H1 (cell line): Measurements from ENCODE around the gene KRT9. TPM values are rescaled to one million over a fixed set of nuclear protein-coding genes. Genes with fewer than 3 reads are reported as not detected.

Experiments used
- CTCF ChIA-PET: fragments of 300-600 bp; sonication (Branson Sonifier 250); formaldehyde crosslinking; loops from one replicate; lab custom pipeline; 2021; ENCODE audit not compliant: partially characterized antibody; lab: Charles Lee
- POLR2A ChIA-PET: fragments of 300-600 bp; sonication (Branson Sonifier 250); formaldehyde crosslinking; loops from one replicate; lab custom pipeline; 2021; ENCODE audit warnings: inconsistent platforms; ENCODE audit not compliant: partially characterized antibody; lab: Charles Lee
- DNase-seq, 2 experiments: peaks; one replicate each; pipeline versions ENCODE4 v3.0.0 to v3.0.0-alpha.2; 2010 to 2022; ENCODE audit warnings: low spot score in 2 of 2, low read depth in 1 of 2, mixed read lengths in 1 of 2
- FAIRE-seq: peaks from 2 replicates; lab custom pipeline; 2011; peaks lifted over from hg19 to GRCh38; lab: Jason Lieb, UNC
- H2AFZ ChIP-seq: 2 replicates; pipeline ENCODE4 v1.8.1; 2012; ENCODE audit warnings: low read length, inconsistent platforms
- H2AK5ac ChIP-seq: 2 replicates; pipeline ENCODE4 v1.6.1; 2013; ENCODE audit warnings: low read depth, low read length
- H2BK120ac ChIP-seq: replicated peaks from 2 replicates; pipeline ENCODE3; 2013; ENCODE audit warnings: low read depth, low read length, inconsistent platforms
- H2BK12ac ChIP-seq: 2 replicates; pipeline ENCODE4 v1.6.1; 2013; ENCODE audit warnings: low read depth, low read length
- H2BK15ac ChIP-seq: 2 replicates; pipeline ENCODE4 v1.6.1; 2013; ENCODE audit warnings: low read length
- H2BK20ac ChIP-seq: 2 replicates; pipeline ENCODE4 v1.6.1; 2013; ENCODE audit warnings: low read length
- H2BK5ac ChIP-seq: 2 replicates; pipeline ENCODE4 v1.6.1; 2013; ENCODE audit warnings: low read depth, low read length
- H3K14ac ChIP-seq: 2 replicates; pipeline ENCODE4 v1.6.1; 2013; ENCODE audit warnings: inconsistent platforms; ENCODE audit not compliant: insufficient read length
- H3K18ac ChIP-seq: 2 replicates; pipeline ENCODE4 v1.6.1; 2013; ENCODE audit warnings: low read length; ENCODE audit errors: extremely low read depth
- H3K23ac ChIP-seq: 2 replicates; pipeline ENCODE4 v1.6.1; 2013; ENCODE audit warnings: inconsistent platforms; ENCODE audit not compliant: insufficient read length
- H3K23me2 ChIP-seq: 2 replicates; pipeline ENCODE4 v1.6.1; 2013; ENCODE audit warnings: low read depth, low read length
- H3K27ac ChIP-seq: 2 replicates; pipeline ENCODE4 v1.6.1; 2011; ENCODE audit warnings: low read depth, low read length, inconsistent platforms
- H3K27me3 ChIP-seq, 4 experiments: replicated peaks in 1 of 4; 1 replicate in 1 of 4; 2 replicates in 3 of 4; pipeline versions ENCODE4 v1.6.1 to v1.8.1; 2011 to 2013; ENCODE audit warnings: low read length in 3 of 4, mild to moderate bottlenecking in 3 of 4, inconsistent platforms in 2 of 4, mixed read lengths in 2 of 4, moderate library complexity in 1 of 4; ENCODE audit not compliant: control insufficient read depth in 3 of 4, insufficient read depth in 3 of 4; ENCODE audit errors: extremely low read depth in 1 of 4
- H3K36me3 ChIP-seq, 4 experiments: 2 replicates each; pipeline versions ENCODE4 v1.6.1 to v1.8.1; 2011 to 2013; ENCODE audit warnings: mild to moderate bottlenecking in 4 of 4, low read length in 3 of 4, moderate library complexity in 2 of 4, control low read depth in 1 of 4, inconsistent platforms in 1 of 4; ENCODE audit not compliant: insufficient read depth in 4 of 4, control insufficient read depth in 2 of 4
- H3K4ac ChIP-seq: replicated peaks from 2 replicates; pipeline ENCODE3; 2013; ENCODE audit warnings: low read length, low read depth, mixed read lengths, inconsistent platforms; ENCODE audit not compliant: insufficient read length
- H3K4me1 ChIP-seq, 4 experiments: replicated peaks in 1 of 4; 1 replicate in 1 of 4; 2 replicates in 3 of 4; pipeline versions ENCODE4 v1.6.1 to v1.8.1; 2011 to 2013; ENCODE audit warnings: low read length in 3 of 4, inconsistent platforms in 2 of 4, mixed read lengths in 1 of 4; ENCODE audit not compliant: insufficient read depth in 4 of 4, control insufficient read depth in 3 of 4
- H3K4me2 ChIP-seq, 2 experiments: 2 replicates each; pipeline versions ENCODE4 v1.6.1 to v1.8.1; 2011 to 2013; ENCODE audit warnings: low read depth in 2 of 2, low read length in 2 of 2, control low read depth in 1 of 2, inconsistent platforms in 1 of 2, mild to moderate bottlenecking in 1 of 2; ENCODE audit not compliant: insufficient read depth in 1 of 2
- H3K4me3 ChIP-seq, 4 experiments: fragments of 200-600, 300-600 bp in 1 of 4; sonication (generic), shearing (Covaris generic), sonication (Bioruptor Twin) in 1 of 4; 2 replicates each; pipeline versions ENCODE4 v1.5.1 to v1.8.1; 2011 to 2016; ENCODE audit warnings: low read length in 4 of 4, low read depth in 3 of 4, control low read depth in 2 of 4, inconsistent platforms in 2 of 4, mild to moderate bottlenecking in 2 of 4, mixed read lengths in 1 of 4, moderate library complexity in 1 of 4; ENCODE audit not compliant: insufficient read depth in 2 of 4; ENCODE audit errors: extremely low read depth in 1 of 4
- H3K56ac ChIP-seq: replicated peaks from 2 replicates; pipeline ENCODE3; 2013; ENCODE audit warnings: low read depth, mild to moderate bottlenecking, mixed read lengths, low read length, inconsistent platforms; ENCODE audit not compliant: insufficient read length
- H3K79me1 ChIP-seq: 2 replicates; pipeline ENCODE4 v1.6.1; 2013; ENCODE audit warnings: low read depth, low read length, control low read depth
- H3K79me2 ChIP-seq, 2 experiments: 2 replicates each; pipeline versions ENCODE4 v1.6.1 to v1.8.1; 2012 to 2013; ENCODE audit warnings: low read length in 2 of 2, mild to moderate bottlenecking in 2 of 2, inconsistent platforms in 1 of 2; ENCODE audit not compliant: insufficient read depth in 2 of 2, control insufficient read depth in 1 of 2
- H3K9ac ChIP-seq, 4 experiments: replicated peaks in 1 of 4; 1 replicate in 1 of 4; 2 replicates in 3 of 4; pipeline versions ENCODE4 v1.6.1 to v1.8.1; 2011 to 2013; ENCODE audit warnings: low read depth in 3 of 4, low read length in 3 of 4, control low read depth in 2 of 4, mild to moderate bottlenecking in 2 of 4, moderate library complexity in 2 of 4, inconsistent platforms in 1 of 4; ENCODE audit errors: extremely low read depth in 1 of 4
- H3K9me3 ChIP-seq, 2 experiments: 2 replicates each; pipeline versions ENCODE4 v1.6.1 to v1.8.1; 2012 to 2013; ENCODE audit warnings: mild to moderate bottlenecking in 2 of 2, moderate library complexity in 2 of 2, control low read depth in 1 of 2, inconsistent platforms in 1 of 2, low read depth in 1 of 2, low read length in 1 of 2, mixed read lengths in 1 of 2; ENCODE audit not compliant: insufficient read depth in 2 of 2
- H4K20me1 ChIP-seq, 2 experiments: replicated peaks in 1 of 2; 2 replicates each; pipeline versions ENCODE3 to v1.8.1; 2011 to 2013; ENCODE audit warnings: inconsistent platforms in 2 of 2, low read length in 2 of 2, mild to moderate bottlenecking in 1 of 2; ENCODE audit not compliant: insufficient read depth in 2 of 2, control insufficient read depth in 1 of 2
- H4K5ac ChIP-seq: 2 replicates; pipeline ENCODE4 v1.6.1; 2013; ENCODE audit warnings: low read length, low read depth, mixed read lengths, inconsistent platforms; ENCODE audit not compliant: insufficient read length
- H4K8ac ChIP-seq: 2 replicates; pipeline ENCODE4 v1.8.0; 2013; ENCODE audit warnings: mild to moderate bottlenecking, moderate library complexity, low read length, inconsistent platforms; ENCODE audit not compliant: insufficient read depth; ENCODE audit errors: extremely low read depth
- H4K91ac ChIP-seq: replicated peaks from 2 replicates; pipeline ENCODE3; 2013; ENCODE audit warnings: low read length, mixed read lengths, inconsistent platforms; ENCODE audit not compliant: insufficient read length
- CBX5 ChIP-seq: fragments of 300-800, 300-1000 bp; sonication (generic); IDR thresholded peaks from 2 replicates; pipeline ENCODE4 v1.7.1; 2016; ENCODE audit warnings: antibody characterized with exemption, low read length, low read depth
- POLR2AphosphoS5 ChIP-seq: IDR thresholded peaks from 2 replicates; pipeline ENCODE4 v1.6.1; 2011; ENCODE audit warnings: low read depth, low read length
- WGBS, 2 experiments: shearing (Covaris generic) in 1 of 2; methylation state at CpG; one replicate each; pipeline versions ENCODE4 v1.1.6 to v1.1.7; 2013 to 2015; ENCODE audit warnings: low lambda C conversion rate in 2 of 2, mixed read lengths in 2 of 2, inconsistent platforms in 1 of 2, low coverage in 1 of 2, missing lambda C conversion rate in 1 of 2; ENCODE audit not compliant: insufficient replicate concordance in 2 of 2, insufficient coverage in 1 of 2, insufficient read length in 1 of 2; ENCODE audit errors: extremely low coverage in 1 of 2, missing lambda C conversion rate in 1 of 2; 5-methylcytosine and 5-hydroxymethylcytosine counted together
- polyA plus RNA-seq, 7 experiments: library from polyadenylated mRNA; depleted of rRNA in 3 of 7; stranded (reverse) in 5 of 7; unstranded in 2 of 7; fragments of >200 nt in 5 of 7; fragments of 200-250 nt in 2 of 7; gene quantifications; 1 replicate in 5 of 7; 2 replicates in 1 of 7; 4 replicates in 1 of 7; pipeline versions ENCODE4 v1.2.1 to v1.2.3, GENCODE V29; 2011 to 2013; ENCODE audit warnings: missing spikeins in 2 of 7, mixed read lengths in 2 of 7
- total RNA-seq: library from RNA; stranded (reverse); fragmentation: NEBNext Ultra II Directional; extraction: Animal tissue kit (Norgen Biotek cat#: 25700); gene quantifications from 2 replicates; pipeline ENCODE4 v1.2.1, GENCODE V29; 2021

Gene KRT9
- total and polyA plus RNA-seq, 2 of the 8 experiments (the other 6 are each of a cell fraction or from before 2014, with no cell fraction given) = not detected

DNA sequence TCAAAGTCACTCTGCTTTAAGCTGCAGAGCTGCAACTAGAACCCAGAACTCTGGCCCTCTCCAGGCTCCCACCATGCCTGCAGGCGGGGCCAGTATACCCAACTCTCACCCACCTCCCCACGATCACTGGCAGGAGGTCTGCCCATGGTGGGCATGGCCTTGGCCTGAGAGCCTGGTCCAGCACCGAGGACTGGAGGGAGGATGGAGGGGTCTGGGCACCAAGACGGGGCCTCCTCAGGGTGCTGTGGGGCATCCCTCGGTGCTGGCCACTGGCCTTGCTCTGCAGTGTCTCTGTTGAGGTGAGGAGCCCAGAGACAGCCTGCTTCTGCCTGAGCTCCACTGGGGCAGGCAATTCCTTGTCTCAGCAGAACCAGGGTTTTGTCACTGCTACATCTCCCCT, 42.2 kb upstream of the KRT9 start:
- Histone ChIP-seq H4K8ac (no peak overlapping the region), H3K14ac (no peak overlapping the region), H3K9ac (no peak overlapping the region), H2BK12ac (no peak overlapping the region), H4K5ac (no peak overlapping the region), H3K4ac (no peak overlapping the region), H3K36me3 (no peaks in the 10 kb centered on the region), H2BK20ac (no peak overlapping the region), H2BK120ac (no peak overlapping the region), H4K20me1 (no peaks in the 10 kb centered on the region), H3K23me2 (no peaks in the 10 kb centered on the region), H2AFZ (no peak overlapping the region), H3K9me3 (no peaks in the 10 kb centered on the region), H2BK5ac (no peak overlapping the region)
- DNase-seq = no peak
- POLR2A ChIA-PET = interaction anchor here (1.5 kb wide), 1 partner anchor 75 kb away, joined by 4 read pairs; no protein-coding TSS in a partner anchor
- no peak for TF ChIP-seq POLR2AphosphoS5
- TF ChIP-seq CBX5 = no peak
- TF ChIP-seq, all 59 proteins: peak for 0
- no peak overlapping the region for H3K27ac ChIP-seq
- no peak for FAIRE-seq
- H2BK15ac ChIP-seq = no peak overlapping the region
- H3K23ac ChIP-seq = no peak overlapping the region
- H3K56ac ChIP-seq = no peak overlapping the region
- H2AK5ac ChIP-seq = 0 out of 2 replicates have a peak overlapping the region, but pooled peaks have one; percentile 53
- H4K91ac ChIP-seq = no peak overlapping the region
- no peak overlapping the region for H3K4me2 ChIP-seq
- H3K79me1 ChIP-seq = no peaks in the 10 kb centered on the region
- 89% methylated on average over 5 of the region's 5 CpGs; no CpG with 5 or more reads in 1 of the 2 experiments for WGBS, 2 experiments
- peaks cover 0 to 5% (median 4%) of the 10 kb centered on the region in 4 experiments; a peak in 4 of 7 replicates for H3K4me1 ChIP-seq
- no peaks in the 10 kb centered on the region for H3K27me3 ChIP-seq
- CTCF ChIA-PET = interaction anchor here (0.6 to 2.3 kb wide), 5 partner anchors 10 to 49 kb away, joined by 3 to 11 read pairs (median 3); partner anchors contain the start of gene KRT17
- H3K79me2 ChIP-seq = no peaks in the 10 kb centered on the region
- H3K4me3 ChIP-seq = no peak overlapping the region
- no peak overlapping the region for H3K18ac ChIP-seq
